ENCODE data around the gene FBXO40. TPM values are rescaled to one million over a fixed set of nuclear protein-coding genes. Genes with fewer than 3 reads are reported as not detected.

FBXO40 gene
- polyA plus RNA-seq, 2 of the 4 experiments (the other 2 are of a cell fraction) = not detected

- TF ChIP-seq CBX2 (IDR thresholded peaks at IDR 0.05; ENCODE audit: borderline replicate concordance, low read depth) (no peak), KDM1A (IDR thresholded peaks at IDR 0.05; ENCODE audit: low read depth) (no peak)
- Histone ChIP-seq H3K4me3 (no peak overlapping the region), H3K27ac (no peak overlapping the region), H3K4me2 (no peak overlapping the region), H3K9me3 (no peaks in the 10 kb centered on the region), H3K4me1 (no peaks in the 10 kb centered on the region)
- POLR2A ChIA-PET = no interaction called here
- no peak for ATAC-seq
- DNase-seq (ENCODE audit: low read depth in 1 of 2, low spot score in 1 of 2) = no peak
- CTCF ChIA-PET = interaction anchor here (0.9 kb wide), 1 partner anchor 33 kb away, joined by 3 read pairs; no protein-coding TSS in a partner anchor
- 88% methylated on average over 2 of the region's 2 CpGs for WGBS (ENCODE audit: missing lambda C conversion rate)
- FAIRE-seq = no peak
Measured at GRCh38 chr3:121677141-121677540, 84.0 kb downstream of the FBXO40 start.

Small RNA genes within 50 kb of the gene (small RNA-seq; reads per million reads assigned to genes)
- gene RNU4-62P = 0 reads per million in 6 experiments

Other genes starting within 250 kb of the FBXO40 start
- gene POLQ, start 47.4 kb upstream of the FBXO40 start, polyA plus RNA-seq (2011; rRNA removed) = 10.9 and 12.4 TPM in 2 replicates
- gene POLQ, start 47.4 kb upstream of the FBXO40 start, polyA plus RNA-seq (2017; fragmentation: RNase III; extraction: RNeasy Plus Mini Kit Qiagen cat#74134 plus additional on column Dnase treatment) = 8.2 to 9.9 TPM (median 9.2 TPM) in 3 replicates
- not detected in 2 replicates for gene ARGFX, start 25.4 kb upstream of the FBXO40 start, polyA plus RNA-seq (2011; rRNA removed)
- not detected in 3 replicates for gene ARGFX, start 25.4 kb upstream of the FBXO40 start, polyA plus RNA-seq (2017; fragmentation: RNase III; extraction: RNeasy Plus Mini Kit Qiagen cat#74134 plus additional on column Dnase treatment)
- gene HCLS1, start 67.5 kb downstream of the FBXO40 start, polyA plus RNA-seq (2011; rRNA removed) = 0.12 and 0.49 TPM in 2 replicates
- 0.09 to 0.24 TPM (median 0.14 TPM) in 3 replicates for gene HCLS1, start 67.5 kb downstream of the FBXO40 start, polyA plus RNA-seq (2017; fragmentation: RNase III; extraction: RNeasy Plus Mini Kit Qiagen cat#74134 plus additional on column Dnase treatment)
- 27.0 and 29.4 TPM in 2 replicates for gene GOLGB1, start 156.4 kb downstream of the FBXO40 start, polyA plus RNA-seq (2011; rRNA removed)
- gene GOLGB1, start 156.4 kb downstream of the FBXO40 start, polyA plus RNA-seq (2017; fragmentation: RNase III; extraction: RNeasy Plus Mini Kit Qiagen cat#74134 plus additional on column Dnase treatment) = 11.9 to 13.0 TPM (median 12.3 TPM) in 3 replicates
- 28.2 and 34.3 TPM in 2 replicates for gene IQCB1, start 241.7 kb downstream of the FBXO40 start, polyA plus RNA-seq (2011; rRNA removed)
- gene IQCB1, start 241.7 kb downstream of the FBXO40 start, polyA plus RNA-seq (2017; fragmentation: RNase III; extraction: RNeasy Plus Mini Kit Qiagen cat#74134 plus additional on column Dnase treatment) = 19.8 to 22.9 TPM (median 22.1 TPM) in 3 replicates
- 6.1 and 7.4 TPM in 2 replicates for gene EAF2, start 241.8 kb downstream of the FBXO40 start, polyA plus RNA-seq (2011; rRNA removed)
- gene EAF2, start 241.8 kb downstream of the FBXO40 start, polyA plus RNA-seq (2017; fragmentation: RNase III; extraction: RNeasy Plus Mini Kit Qiagen cat#74134 plus additional on column Dnase treatment) = 3.6 to 4.3 TPM (median 4.1 TPM) in 3 replicates

All from A549 (cell line).